CD4-positive, alpha-beta T cell treated with Interleukin-4 for 4 hours (primary cell): ENCODE results near the gene IL19.

Source experiments
- DNase-seq: peaks from one replicate; pipeline ENCODE4 v3.0.0-alpha.2; 2020

Gene IL19, protein sequence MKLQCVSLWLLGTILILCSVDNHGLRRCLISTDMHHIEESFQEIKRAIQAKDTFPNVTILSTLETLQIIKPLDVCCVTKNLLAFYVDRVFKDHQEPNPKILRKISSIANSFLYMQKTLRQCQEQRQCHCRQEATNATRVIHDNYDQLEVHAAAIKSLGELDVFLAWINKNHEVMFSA

DNA sequence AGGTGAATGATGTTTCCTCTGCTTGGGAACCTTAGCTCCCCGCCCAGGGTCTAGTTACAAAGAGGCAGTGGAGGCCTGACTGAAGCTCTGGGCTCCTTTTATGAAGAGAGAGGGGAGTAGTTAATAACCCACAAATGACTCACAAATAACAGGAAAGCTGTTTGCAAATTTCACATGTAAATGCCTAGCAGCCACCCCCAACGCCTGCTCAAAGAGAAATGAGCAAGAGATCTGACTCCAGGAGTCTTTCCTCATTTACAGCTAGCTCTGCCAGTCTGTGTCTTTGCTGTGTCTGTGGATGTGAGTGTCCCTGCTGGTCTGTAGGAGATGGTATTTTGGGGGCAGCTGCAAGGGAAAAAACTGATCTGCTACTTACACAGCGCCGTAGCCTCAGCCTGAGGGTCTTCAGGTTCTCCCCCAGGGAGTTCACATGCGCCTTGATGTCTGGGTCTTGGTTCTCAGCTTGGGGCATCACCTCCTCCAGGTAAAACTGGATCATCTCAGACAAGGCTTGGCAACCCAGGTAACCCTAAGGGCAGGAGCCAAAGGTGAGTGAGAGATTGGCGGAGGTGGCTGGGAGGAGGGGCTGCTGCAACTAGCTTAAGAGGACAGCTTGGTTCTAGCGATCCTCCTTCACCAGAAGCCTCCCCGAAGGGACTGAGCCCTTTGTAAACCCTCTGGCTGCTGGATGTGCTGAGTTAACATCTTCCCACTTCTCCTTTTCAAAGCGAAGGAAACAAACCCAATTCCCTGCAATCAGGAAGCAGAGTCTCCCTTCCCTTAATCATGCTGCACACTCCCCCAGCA, at the start of gene IL19:
Gene IL19, plus strand, starts transcription at position 243 of the 807 bp plus-strand sequence. CDS start 65,890 bp downstream, outside the sequence.
- peak; percentile 51 for DNase-seq

DNA sequence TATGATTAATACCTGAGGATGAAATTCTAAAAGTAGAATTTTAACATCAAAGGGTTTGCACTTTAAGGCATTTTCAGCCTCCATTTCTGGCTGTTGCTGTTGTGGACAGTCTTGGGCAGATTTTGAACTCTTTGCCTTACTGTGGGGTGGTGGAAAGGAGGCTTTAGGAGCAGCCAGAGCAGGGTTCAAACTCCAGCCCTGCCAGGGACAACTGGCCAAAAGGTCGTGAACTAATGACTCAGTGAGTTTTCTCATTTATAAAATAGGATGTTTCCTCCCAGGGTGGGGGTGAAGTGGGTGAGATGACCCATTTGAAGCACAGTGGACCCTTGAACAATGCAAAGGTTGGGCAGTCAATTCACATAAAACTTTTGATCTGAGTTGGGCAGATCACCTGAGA, 49.1 kb upstream of the IL19 start:
- no peak for DNase-seq

DNA sequence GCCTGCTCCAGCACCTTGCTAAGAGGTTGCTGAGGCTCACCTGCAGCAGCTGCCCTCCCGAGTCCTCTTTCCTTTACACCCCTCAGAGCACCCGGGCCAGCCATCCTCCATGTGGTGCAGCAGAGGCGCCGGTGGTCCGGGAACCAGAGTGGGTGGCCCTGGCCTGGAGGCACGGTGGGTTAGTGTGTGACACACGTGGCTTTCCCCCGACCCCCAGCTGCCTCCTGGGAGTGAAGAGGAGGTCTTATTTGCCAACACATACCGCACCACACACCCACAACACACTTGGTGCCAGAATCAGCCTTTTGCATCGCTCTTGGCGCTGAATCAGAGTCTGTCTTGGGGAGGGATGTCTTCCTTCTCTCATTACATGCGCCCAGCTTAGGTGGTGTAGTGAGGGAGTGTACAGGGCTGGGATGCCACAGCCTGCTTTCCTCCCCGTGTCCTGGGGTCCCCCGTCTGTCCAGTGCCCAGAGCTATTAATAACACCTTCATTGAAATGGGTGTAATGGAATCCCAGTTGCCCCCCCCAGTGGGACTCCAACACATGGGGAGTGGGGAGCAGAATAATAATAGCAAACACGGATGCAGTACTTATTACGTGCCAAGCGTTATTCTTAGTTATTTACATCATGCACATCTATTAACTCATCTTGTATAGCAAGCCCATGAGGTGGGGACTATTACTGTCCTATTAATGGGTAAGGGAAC, 47.7 kb upstream of the IL19 start:
- DNase-seq, result no peak

DNA sequence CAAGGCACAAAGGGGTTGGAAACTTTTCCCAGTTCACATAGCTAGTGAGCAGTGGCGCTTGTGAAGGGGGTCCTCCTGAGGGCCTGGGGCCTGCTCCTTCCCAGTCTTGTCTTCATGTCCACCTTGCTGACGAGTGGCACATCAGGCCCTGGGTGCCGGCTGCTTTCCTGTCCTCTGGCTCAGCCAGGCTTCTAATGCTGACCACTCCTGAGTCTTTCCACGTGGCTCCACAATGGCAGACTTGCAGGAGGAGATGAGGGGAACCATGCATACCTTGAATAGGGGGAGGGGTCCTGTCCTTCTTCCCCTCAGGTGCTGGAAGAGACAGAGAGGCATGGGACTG, 47.1 kb upstream of the IL19 start:
- DNase-seq, result no peak

DNA sequence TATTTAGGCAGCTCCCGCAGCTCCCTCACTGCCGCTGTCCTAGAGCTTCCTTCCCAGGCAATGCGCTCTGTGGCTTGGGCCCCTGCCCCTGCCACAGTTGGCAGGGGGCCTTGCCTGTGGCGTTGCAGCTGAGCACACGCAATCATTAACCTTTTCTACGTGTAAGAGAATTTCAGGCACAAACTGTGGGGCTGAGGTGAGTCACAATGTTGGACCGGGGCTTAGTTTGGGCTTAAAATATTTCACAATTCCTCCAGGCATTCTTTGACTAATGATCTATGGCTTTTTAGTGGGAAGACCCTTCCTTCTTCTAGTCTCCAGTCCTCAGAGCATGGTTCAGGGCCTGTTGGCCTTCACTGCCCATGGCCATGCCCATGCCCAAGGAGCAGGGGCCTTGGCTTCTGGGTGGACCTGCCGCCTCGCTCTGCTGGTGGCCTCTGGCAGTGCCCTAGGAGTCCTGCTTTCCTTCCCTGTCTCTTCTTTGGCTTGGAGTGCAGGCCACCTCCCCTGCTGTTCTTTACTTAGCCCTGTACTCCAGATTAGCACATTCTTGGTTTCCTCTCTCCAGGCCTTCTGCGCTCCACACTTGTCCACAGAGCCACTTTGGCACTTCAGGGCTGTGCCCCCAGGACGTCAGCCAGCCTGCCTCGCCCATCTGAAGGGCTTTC, 46.6 kb upstream of the IL19 start:
- no peak for DNase-seq

DNA sequence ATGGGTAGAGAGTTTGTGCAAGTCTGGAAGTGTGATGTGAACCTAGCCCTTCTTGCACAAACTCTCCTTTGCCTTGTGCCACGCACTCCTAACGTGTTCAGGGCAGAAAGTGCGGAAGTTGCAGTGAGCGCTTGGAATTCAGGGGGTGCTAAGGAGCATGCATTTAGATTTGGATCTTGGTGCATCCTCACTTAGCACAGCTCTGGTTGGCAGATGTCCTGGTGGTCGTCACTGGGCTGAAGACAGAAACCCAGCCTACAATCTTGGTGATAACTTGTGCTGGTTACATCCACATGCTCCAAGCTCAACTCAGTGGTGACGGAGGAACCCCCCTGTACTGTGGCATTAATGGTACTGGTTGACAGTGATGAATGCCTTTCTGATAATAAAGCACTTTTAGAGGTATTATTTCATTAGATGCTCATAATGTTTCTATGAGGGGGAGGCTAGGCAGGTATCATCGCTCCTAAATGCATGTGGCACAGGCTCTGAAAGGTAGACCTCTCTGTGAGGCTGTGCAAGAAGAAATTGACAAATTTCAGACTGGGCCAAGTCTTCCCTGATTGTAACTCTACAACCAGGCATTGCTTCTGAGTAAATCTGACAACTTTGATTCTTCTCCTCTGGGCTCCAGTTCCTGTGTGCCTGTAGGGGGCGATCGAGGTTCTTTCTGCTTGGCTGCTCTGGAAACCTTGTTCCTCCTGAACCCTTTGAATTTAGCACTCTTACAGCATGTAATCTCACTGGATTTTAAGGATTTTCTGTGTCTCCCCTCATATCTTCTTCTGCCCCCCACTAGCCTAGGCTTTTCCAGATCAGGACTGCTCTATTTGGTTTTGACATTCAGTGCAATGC, 45.2 kb upstream of the IL19 start:
- DNase-seq, result peak; percentile 57

DNA sequence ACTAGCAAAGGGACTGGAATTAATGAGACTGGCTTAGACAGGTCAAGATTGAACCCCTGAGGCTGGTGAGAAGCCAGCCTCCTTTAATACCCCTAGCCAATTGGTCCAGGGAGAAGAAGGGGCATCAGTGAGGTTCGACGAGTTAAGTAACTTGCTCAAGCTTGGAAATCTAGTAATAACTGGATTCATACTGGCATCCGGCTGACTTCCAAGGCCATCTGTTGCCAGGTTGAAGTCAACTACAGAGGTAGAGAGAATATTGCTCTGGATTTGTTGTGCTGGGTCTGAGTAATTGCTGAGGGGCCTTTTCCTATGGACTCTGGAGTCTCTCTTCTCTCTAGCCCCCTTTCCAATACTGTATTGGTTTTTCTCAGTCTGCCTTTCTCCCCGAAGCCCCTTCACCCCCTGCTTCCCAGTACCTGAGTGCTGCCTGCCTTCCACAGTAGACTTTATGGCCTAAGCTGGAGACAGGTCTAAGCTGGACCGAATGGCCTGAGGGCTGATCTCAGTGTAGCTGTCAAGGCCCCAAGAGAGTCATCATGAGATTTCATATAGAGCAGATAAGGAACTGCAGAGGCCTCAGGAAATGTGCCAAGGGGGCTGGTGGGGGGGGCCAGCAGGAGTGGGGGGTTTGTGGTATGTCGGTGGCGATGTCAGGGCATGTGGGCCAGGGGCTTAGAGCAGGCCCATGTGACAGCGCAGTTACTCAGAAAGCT, 42.4 kb upstream of the IL19 start:
- DNase-seq, result no peak

DNA sequence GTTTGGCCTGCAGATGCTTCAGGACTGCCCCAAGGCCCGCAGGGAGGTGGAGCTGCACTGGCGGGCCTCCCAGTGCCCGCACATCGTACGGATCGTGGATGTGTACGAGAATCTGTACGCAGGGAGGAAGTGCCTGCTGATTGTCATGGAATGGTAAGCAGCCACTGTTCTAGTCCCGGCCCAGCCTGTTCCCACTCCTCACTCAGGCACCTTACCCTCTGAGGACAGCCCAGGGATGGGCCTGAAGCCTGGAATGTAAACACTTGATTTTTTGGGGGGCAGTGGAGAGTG, 41.9 kb upstream of the IL19 start:
- DNase-seq, result no peak

DNA sequence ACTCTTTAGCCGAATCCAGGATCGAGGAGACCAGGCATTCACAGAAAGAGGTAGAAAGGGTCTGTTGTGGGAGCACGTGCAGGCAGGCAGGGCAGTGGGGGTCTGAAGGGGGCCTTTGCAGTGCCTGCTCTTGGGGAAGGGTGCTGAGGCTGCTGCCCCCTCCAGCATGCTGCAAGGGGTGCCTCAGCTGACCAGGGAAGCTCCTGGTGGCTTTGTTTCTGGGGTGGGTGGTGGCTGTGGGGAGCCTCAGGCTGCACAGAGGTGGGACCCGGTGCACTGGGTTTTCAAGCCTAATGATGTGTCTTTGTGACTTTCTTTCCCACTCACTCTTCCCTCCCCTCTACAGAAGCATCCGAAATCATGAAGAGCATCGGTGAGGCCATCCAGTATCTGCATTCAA, 41.5 kb upstream of the IL19 start:
- no peak for DNase-seq

DNA sequence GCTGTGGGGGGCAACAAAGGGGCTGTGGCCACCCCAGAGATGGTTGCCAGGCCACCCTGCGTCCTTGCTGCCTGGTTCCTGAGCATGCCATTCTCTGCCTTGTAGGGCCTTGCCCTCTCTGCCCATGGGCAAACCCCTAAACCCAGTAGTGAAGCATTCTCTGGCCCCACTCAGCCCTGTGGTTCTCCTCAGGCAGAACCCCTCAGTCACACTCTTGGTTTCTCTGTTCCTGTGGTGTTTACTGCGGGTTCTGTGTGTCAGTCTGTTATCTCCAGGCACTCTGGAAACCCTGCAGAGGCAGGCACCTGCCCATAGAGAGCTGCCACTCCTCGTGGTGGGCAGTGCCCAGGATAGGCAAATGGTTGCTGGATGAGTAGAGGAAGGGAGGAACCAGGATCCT, 41.1 kb upstream of the IL19 start:
- DNase-seq, result no peak

DNA sequence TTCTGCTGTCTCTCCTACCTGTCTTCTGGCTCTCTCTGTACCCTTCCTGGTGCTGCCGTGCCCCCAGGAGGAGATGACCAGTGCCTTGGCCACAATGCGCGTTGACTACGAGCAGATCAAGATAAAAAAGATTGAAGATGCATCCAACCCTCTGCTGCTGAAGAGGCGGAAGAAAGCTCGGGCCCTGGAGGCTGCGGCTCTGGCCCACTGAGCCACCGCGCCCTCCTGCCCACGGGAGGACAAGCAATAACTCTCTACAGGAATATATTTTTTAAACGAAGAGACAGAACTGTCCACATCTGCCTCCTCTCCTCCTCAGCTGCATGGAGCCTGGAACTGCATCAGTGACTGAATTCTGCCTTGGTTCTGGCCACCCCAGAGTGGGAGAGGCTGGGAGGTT, 38.1 kb upstream of the IL19 start:
- no peak for DNase-seq

DNA sequence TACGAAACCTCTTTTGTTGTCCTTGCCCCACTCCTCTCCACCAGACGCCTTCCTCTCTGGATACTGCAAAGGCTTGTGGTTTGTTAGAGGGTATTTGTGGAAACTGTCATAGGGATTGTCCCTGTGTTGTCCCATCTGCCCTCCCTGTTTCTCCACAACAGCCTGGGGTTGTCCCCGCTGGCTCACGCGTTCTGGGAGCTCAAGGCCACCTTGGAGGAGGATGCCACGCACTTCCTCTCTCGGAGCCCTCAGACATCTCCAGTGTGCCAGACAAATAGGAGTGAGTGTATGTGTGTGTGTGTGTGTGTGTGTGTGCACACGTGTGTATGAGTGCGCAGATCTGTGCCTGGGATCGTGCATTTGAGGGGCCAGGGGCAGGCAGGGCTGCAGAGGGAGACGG, 37.6 kb upstream of the IL19 start:
- DNase-seq, result no peak

DNA sequence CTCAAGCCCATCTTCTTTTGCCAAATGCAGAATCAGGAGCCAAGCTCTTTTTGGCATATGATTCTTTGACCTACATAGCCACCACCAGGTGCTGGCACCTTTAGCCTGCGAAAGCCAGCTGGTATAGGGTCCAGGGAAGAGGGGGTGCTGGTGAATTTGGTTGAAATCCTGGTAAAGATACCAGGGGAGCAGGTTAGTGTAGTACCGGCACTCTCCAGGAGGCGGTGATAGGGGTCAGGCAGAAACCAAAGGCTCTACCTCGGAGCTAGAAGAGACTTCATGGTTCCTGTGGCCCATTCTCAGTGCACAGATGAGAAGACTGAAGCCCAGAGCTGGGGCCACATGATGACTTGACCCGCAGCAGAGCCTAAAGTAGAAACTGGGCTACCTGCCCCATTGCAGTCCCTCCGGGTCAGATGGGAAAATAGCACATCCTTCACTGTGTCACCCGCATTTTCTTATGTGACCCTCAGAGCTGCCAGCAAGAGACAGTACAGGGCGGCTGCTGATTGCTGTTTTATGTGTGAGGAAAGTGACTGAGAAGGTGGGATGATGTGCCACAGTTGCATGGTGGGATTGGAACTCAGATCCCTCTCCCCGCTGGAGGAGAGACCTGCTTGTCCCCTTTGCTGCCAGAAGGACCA, 36.0 kb upstream of the IL19 start:
- DNase-seq, result peak; percentile 67

DNA sequence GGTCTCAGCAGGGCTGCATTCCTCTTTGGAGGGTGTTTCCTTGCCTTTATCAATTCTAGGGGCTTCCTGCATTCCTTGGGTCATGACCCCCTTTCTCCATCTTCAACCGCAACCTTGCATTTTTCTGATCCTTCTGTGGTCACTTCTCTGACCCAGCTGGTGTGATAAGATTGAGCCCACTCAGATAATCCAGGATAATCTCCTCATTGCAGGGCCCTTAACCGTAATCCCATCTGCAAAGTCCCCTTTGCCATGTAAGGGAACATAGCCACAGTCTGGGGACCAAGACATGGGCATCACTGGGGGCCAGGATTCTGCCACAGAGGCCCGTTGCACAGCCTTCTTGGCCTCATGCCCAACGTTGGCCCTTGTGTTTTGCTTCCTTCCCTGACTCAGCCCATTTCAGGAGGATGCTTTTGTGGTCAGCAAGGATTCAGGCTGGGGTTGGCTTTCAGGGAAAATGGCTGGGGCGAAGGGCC, 35.0 kb upstream of the IL19 start:
- no peak for DNase-seq

DNA sequence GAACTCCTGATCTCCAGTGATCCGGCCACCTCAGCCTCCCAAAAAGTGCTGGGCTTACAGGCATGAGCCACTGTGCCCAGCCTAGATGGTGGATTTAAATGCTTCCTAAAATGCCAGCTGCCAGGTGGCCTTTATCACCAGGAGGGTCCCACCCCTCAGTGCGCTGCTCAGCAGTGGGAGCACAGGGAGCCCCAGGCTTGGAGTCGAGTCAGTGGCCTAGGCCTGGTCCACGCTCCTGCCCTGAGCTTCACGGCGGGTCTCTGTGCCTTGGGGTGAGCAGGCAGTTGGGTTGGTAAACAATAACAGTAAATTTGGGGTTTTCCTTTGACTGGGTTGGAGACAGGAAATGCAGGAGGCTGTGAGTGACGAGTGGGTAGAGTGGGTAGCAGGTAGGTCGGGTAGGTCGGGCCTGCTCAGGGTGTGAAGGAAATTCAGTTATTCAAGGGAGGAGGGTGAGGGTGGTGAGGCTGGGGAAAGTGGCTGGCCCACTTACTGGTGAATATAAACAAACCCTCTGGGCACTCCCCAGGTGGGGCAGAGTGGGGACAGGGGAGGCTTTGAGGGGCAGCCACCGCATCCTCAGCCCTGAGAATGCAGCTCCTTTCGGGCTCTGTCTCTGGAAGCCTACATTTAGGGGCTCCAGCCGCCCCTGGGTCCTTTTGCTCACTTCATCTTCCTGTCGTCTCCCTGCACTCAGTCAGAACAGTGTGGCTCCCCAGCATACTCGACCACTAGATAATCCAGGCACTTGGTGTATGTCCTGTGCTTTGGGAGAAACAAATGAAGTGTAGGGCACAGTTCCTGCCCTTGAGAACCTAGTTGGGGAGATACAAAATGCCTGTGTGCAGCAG, 33.5 kb upstream of the IL19 start:
- DNase-seq, result peak; percentile 78

DNA sequence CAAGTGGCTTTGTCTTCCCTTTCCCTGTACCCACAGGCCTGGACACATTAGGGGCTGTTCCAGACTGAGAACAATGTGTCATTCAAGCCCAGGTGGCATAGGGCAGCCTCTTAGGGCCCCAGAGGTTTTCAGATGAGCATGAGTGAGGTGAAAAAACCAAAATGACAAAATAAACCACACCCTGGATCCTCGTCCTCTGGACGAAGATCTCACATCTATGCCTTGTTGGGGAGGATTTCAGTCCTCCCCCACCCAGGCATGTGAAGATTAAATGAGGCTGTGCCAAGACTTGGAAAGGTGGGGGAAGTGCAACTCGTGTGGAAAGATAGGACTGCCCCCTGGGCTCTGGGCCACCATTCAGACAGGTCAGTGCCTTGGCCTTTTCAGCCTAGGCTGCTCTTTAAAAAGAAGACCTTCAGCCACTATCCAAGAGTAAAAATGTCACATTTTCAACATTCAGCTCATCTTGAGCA, 32.8 kb upstream of the IL19 start:
- DNase-seq, result peak; percentile 37

DNA sequence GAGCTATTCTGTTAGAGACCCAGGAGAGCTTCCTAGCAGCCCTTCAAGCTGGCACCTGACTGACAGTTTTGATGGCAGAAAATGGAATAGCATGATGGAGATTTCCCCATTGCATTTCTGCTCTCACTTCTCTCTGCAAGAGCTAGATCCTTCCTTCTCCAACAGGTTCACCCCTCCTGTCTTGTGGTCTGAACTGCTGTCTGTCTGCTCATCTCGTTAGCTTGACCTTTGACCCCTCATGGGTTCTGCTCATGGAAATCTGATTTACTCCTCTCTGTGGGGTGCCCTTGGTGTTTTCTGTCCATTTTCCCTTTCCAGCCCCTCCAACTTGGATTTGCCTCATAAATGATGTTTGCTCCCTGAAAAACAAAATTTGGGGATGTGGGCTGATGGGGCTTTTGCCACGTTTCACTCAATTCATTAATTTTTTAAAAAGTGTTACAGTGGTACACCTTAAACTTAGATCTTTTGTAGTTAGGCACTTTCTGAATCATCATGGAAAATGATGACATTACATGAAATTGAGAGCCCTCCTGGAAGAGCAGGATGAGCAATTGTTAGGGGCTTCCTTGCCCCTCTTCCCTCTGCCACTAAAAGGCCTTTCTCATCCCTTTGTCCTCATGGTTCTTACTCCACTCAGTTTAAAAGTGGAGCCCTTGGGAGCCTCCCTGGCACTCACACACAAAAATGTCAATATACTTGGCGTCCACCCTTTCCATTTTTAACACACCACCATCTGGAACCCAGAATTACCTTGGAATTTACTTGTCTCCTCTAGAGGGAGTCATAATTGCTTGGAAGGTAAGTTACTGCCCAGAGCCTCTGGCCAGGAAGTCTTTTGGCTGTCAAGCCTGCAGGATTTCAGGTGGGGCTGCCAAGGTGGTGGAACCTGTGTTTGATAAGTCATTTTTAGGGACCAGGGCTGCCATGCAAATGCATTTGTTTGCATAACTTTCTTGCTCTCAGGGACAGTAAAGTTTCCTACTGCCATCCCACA, 31.9 kb upstream of the IL19 start:
- no peak for DNase-seq

DNA sequence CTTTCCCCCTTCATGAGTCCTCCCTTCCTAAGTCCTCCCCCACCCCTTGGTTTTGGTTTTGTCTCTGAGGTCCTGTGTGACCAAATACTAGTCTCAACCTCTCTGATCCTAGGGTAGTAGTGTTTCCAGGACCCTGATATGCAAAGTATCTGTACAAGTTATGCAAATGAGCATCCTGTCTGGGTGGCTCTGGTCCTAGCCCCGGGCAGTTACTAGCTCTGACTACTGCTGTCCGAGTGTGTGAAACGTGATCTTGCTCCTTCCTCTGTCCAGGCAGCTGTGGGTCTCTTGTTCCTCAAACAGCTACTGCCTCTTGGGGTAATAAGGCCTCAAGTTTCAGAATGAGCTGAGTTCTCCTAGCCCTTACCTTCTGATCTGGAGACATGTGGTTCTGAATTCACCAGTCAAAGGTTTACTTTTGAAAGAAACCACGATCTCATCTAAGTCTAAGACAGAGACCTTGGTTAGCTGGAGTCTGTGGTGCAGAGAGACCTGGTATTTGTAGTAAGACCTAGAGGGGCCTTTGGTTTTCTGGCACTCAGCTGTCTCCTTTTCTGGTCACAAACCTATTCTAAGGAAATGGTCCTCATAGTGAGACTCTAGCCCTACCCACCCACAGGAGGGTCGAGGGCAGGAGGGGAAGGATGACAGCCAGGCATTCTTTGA, 31.0 kb upstream of the IL19 start:
- DNase-seq, result peak; percentile 20
